WTC11 (cell line): ENCODE results near the gene P4HB. TPM values are rescaled to one million over a fixed set of nuclear protein-coding genes. Genes with fewer than 3 reads are reported as not detected.

Experiments
- E2F5 ChIP-seq: sonication (generic); formaldehyde crosslinking; IDR thresholded peaks from 2 replicates; pipeline ENCODE4 v1.8.1; 2022; ENCODE audit warnings: mild to moderate bottlenecking, moderate library complexity, missing genetic modification reagents
- ELF4 ChIP-seq: sonication (generic); formaldehyde crosslinking; IDR thresholded peaks from 2 replicates; pipeline ENCODE4 v1.8.1; 2022; ENCODE audit warnings: low read depth, mild to moderate bottlenecking, moderate library complexity, missing genetic modification reagents
- ETV6 ChIP-seq: sonication (generic); formaldehyde crosslinking; IDR thresholded peaks from 2 replicates; pipeline ENCODE4 v1.8.1; 2022; ENCODE audit warnings: mild to moderate bottlenecking, missing genetic modification reagents
- STAT6 ChIP-seq: sonication (generic); formaldehyde crosslinking; conservative IDR thresholded peaks from 2 replicates; pipeline ENCODE4 v1.8.1; 2023; ENCODE audit warnings: mild to moderate bottlenecking, low read depth, missing genetic modification reagents, moderate library complexity
- ZNF121 ChIP-seq: sonication (generic); formaldehyde crosslinking; IDR thresholded peaks from 2 replicates; pipeline ENCODE4 v1.8.0; 2023; ENCODE audit warnings: missing genetic modification reagents
- ZNF423 ChIP-seq: fragments of 250-450 bp; sonication (Bioruptor Pico); IDR thresholded peaks from 2 replicates; pipeline ENCODE4 v2.1.2; 2022; ENCODE audit warnings: mild to moderate bottlenecking, moderate library complexity
- ZNF532 ChIP-seq: fragments of 250-450 bp; sonication (Bioruptor Pico); IDR thresholded peaks from 2 replicates; pipeline ENCODE4 v1.9.0; 2021; ENCODE audit warnings: mild to moderate bottlenecking, borderline replicate concordance
- ZSCAN18 ChIP-seq: fragments of 250-450 bp; sonication (Bioruptor Pico); IDR thresholded peaks from 2 replicates; pipeline ENCODE4 v2.1.2; 2022; ENCODE audit warnings: mild to moderate bottlenecking, moderate library complexity
- total RNA-seq: library from RNA; stranded (reverse); gene quantifications from 3 replicates; pipeline ENCODE4 v1.2.3, GENCODE V29; 2021
- TF ChIP-seq, protein P1 (sequence below): sonication (generic); formaldehyde crosslinking; IDR thresholded peaks from 2 replicates; pipeline ENCODE4 v1.8.0; 2022; ENCODE audit warnings: mild to moderate bottlenecking, missing genetic modification reagents
- TF ChIP-seq, protein P2 (sequence below): sonication (generic); formaldehyde crosslinking; IDR thresholded peaks from 2 replicates; pipeline ENCODE4 v1.8.0; 2023; ENCODE audit warnings: mild to moderate bottlenecking, missing genetic modification reagents
- TF ChIP-seq, protein P3 (sequence below): sonication (generic); formaldehyde crosslinking; IDR thresholded peaks from 2 replicates; pipeline ENCODE4 v1.8.1; 2023; ENCODE audit warnings: mild to moderate bottlenecking, moderate library complexity, missing genetic modification reagents
- TF ChIP-seq, protein P4 (sequence below): sonication (generic); formaldehyde crosslinking; IDR thresholded peaks from 2 replicates; pipeline ENCODE4 v1.8.0; 2022; ENCODE audit warnings: mild to moderate bottlenecking, missing genetic modification reagents

Gene P4HB
- total RNA-seq, 1 experiment from 2014 or later = 380 TPM

DNA sequence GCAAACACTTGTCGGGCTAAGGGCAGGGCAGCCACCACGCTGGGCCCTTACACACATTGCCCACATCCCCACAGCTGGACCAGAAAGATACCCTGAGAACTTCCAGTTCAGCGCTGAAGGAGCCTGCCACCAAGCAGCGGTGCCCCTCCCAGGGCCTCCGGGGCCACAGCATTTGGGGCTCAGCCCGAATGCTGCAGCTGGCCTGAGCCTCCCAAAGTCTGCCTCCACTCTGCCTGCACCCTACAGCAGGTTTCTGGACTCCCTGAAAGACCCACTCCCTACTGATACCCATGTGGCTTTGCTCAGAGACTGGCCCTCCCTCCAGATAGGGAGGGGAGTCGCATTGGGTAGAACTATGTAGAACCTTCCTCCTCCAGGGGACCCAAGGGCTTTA lies 28.8 kb downstream of the P4HB start (continued):
- TF ChIP-seq ZNF532 (CRISPR knock-in tag) (no peak), ZNF423 (CRISPR knock-in tag) (no peak), ETV6 (CRISPR knock-in tag) (no peak), ZSCAN18 (CRISPR knock-in tag) (no peak), STAT6 (CRISPR knock-in tag) (no peak), ELF4 (CRISPR knock-in tag) (no peak), E2F5 (no peak), ZNF121 (CRISPR knock-in tag) (no peak)
- TF ChIP-seq, protein P1, sequence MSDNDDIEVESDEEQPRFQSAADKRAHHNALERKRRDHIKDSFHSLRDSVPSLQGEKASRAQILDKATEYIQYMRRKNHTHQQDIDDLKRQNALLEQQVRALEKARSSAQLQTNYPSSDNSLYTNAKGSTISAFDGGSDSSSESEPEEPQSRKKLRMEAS (CRISPR knock-in tag) = no peak
- TF ChIP-seq, protein P2, sequence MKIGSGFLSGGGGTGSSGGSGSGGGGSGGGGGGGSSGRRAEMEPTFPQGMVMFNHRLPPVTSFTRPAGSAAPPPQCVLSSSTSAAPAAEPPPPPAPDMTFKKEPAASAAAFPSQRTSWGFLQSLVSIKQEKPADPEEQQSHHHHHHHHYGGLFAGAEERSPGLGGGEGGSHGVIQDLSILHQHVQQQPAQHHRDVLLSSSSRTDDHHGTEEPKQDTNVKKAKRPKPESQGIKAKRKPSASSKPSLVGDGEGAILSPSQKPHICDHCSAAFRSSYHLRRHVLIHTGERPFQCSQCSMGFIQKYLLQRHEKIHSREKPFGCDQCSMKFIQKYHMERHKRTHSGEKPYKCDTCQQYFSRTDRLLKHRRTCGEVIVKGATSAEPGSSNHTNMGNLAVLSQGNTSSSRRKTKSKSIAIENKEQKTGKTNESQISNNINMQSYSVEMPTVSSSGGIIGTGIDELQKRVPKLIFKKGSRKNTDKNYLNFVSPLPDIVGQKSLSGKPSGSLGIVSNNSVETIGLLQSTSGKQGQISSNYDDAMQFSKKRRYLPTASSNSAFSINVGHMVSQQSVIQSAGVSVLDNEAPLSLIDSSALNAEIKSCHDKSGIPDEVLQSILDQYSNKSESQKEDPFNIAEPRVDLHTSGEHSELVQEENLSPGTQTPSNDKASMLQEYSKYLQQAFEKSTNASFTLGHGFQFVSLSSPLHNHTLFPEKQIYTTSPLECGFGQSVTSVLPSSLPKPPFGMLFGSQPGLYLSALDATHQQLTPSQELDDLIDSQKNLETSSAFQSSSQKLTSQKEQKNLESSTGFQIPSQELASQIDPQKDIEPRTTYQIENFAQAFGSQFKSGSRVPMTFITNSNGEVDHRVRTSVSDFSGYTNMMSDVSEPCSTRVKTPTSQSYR (CRISPR knock-in tag) = no peak
- TF ChIP-seq, protein P3, sequence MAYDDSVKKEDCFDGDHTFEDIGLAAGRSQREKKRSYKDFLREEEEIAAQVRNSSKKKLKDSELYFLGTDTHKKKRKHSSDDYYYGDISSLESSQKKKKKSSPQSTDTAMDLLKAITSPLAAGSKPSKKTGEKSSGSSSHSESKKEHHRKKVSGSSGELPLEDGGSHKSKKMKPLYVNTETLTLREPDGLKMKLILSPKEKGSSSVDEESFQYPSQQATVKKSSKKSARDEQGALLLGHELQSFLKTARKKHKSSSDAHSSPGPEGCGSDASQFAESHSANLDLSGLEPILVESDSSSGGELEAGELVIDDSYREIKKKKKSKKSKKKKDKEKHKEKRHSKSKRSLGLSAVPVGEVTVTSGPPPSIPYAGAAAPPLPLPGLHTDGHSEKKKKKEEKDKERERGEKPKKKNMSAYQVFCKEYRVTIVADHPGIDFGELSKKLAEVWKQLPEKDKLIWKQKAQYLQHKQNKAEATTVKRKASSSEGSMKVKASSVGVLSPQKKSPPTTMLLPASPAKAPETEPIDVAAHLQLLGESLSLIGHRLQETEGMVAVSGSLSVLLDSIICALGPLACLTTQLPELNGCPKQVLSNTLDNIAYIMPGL (CRISPR knock-in tag) = no peak
- TF ChIP-seq, protein P4, sequence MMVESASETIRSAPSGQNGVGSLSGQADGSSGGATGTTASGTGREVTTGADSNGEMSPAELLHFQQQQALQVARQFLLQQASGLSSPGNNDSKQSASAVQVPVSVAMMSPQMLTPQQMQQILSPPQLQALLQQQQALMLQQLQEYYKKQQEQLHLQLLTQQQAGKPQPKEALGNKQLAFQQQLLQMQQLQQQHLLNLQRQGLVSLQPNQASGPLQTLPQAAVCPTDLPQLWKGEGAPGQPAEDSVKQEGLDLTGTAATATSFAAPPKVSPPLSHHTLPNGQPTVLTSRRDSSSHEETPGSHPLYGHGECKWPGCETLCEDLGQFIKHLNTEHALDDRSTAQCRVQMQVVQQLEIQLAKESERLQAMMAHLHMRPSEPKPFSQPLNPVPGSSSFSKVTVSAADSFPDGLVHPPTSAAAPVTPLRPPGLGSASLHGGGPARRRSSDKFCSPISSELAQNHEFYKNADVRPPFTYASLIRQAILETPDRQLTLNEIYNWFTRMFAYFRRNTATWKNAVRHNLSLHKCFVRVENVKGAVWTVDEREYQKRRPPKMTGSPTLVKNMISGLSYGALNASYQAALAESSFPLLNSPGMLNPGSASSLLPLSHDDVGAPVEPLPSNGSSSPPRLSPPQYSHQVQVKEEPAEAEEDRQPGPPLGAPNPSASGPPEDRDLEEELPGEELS (CRISPR knock-in tag) = no peak
